AG08396 (cell line): ENCODE data around the gene CXCL14.

ENCODE experiments used
- DNase-seq: peaks from one replicate; pipeline ENCODE4 v3.0.0; 2012; ENCODE audit warnings: low spot score, mixed read lengths

The CXCL14 gene, protein sequence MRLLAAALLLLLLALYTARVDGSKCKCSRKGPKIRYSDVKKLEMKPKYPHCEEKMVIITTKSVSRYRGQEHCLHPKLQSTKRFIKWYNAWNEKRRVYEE

DNA sequence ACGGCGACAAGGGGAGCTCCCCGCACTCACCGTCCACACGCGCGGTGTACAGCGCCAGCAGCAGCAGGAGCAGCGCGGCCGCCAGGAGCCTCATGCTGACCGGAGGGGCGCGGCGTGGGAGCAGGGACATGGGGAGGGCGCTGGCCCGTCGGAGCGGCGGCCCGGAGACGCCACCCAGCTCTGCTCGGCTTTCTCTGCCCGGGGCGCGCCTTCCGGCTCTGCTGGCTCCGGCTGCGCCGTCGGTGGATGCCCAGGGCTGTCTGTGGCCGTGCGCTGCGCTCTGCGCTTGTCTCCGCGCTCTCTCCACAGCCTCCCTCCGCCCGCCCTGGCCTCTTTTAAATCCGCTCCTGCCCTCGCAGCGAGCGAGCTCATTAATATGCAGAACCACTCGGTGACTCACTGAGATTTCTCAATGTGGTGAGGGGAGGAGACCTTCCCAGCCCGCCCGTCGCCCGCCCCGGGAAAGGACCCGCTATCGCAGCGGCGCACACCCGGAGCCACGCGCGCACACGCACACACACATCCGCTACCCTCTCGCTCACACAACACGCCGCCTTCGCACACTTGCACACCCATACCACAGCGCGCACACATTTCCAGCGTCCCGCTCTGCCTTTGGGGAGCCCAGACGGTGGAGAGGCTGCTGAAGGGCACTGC is at the start of gene CXCL14:
CXCL14 (minus strand) TSS at position 307 of the 657 bp plus-strand sequence; CDS start at position 94, 213 bp downstream.
- DNase-seq = peak; percentile 75

DNA sequence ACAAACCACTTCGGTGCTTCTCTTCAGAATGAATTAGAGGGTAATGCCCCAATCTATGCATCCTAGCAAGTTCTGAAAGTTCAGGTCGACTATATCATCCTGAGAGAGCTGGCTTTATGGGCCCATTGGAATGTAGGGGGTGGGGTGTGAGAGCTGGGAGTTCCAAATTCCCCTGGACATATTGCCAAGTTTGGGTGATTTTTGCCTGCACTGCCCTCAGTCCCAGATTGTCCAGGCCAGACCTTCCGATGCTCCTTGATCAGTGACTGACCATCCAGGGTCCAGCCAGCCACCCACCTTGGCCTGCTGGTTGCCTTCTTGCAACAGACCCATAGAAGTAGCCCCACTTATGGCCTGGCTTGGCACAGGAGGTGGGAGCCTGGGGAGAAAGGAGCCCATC is 47.8 kb upstream of the CXCL14 start:
- DNase-seq = no peak

DNA sequence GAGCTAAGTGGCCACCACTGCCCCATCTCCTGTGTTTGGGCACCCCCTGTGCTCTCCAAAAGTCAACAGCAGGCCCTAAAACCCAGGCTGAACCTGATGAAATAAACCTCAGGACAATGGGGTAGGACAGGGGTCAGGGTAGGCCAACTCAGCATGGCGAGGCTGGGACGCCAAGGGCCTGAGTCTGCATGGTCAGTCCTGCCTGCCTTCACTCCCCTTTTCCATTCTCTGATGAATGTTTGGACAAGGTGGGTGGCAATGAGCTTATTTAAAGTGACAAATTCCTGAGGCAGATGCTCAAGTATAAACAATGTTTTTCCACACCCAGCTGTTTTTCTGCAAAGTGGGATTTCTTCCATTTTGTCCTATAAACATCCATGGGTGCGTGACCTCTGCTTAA is 47.2 kb upstream of the CXCL14 start:
- DNase-seq = no peak

DNA sequence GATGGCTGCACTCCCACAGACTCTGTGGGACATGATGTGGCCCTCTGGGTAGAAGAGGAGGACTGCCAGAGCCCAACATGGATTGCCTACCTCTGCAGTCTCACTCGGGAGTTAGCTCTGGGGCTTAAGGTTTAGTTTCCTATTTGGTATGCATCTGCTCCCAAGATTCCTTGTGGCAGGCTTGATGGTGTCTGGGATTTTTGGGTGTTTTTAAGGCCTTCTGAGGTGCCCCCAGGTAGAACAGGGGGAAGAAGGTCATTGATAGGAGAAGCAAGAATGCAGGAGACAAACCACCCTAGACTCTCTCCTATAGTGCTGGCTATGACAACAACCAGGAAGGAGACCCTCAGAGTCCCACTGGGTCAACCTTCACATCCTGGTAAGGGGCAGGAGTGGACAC is 46.7 kb upstream of the CXCL14 start:
- DNase-seq = no peak

DNA sequence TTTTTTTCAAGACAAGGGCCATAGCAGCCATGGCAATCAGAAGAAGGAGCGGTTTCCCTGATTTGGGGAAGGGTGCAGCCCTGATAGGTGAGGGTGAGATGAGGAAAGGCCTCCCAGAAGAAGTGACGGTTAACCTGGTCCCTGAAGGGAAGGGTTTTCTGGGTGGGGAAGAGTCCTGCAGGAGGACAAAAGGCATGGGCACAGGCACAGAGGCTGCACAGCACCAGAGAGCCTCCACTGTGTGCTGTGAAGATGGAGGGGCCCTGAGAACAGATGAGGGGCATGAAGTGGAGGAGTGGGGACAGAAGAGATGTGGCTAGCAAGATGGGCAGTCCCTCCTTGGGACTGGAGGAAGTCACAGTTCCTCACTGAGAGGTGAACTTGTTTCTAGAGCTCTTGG is 46.3 kb upstream of the CXCL14 start:
- DNase-seq = no peak

DNA sequence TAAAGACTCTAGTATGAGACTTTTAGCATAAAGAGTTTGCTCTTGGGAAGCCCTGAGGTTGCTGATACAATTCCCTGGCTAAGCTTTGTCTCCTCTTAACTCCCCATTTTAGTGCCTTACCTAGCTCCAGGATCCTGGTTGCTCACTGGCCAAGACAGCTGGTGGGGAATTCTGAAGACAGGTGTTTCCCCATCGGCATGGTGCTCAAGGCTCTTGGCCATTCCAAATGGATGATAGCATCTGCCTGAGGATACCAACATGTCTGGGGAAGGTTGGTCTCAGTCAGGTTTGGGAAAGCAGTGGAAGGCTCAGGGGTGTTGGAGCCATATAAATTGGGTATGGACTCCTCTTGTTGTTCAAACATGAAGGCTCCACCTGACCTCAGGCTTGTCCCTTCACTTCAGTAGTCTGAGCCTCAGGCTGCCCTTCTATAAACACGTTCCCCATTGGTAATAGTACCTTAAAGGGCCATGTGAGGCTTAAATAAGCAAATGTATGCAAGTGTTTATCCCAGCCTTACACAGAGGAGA is 44.5 kb upstream of the CXCL14 start:
- no peak for DNase-seq

DNA sequence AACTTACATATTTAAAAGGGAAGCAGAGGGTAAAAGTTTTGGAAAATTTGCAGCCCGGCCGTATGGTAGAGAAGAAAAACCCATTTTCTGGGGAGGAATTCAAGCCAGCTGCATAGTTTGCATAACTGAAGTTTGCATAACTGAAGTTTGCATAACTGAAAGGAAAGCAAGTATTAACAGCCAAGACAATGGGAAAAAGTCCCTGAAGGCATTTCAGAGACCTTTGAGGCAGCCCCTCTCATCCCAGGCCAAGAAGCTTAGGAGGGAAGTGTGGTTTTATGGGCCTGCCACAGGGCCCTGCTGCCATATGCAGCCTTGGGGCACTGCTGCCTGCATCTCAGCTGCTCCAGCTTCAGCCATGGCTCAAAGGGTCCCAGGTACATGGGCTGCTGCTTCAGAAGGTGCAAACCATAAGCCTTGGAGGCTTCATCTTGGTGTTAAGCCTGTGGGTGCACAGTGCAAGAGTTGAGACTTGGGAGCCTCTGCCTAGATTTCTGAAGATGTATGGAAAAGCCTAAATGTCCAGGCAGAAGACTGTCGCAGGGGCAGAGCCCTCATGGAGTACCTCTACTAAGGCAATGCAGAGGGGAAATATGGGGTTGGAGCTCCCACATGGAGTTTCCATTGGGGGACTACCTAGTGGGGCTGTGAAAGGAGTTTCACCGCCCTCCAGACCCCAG is 36.9 kb upstream of the CXCL14 start:
- no peak for DNase-seq

DNA sequence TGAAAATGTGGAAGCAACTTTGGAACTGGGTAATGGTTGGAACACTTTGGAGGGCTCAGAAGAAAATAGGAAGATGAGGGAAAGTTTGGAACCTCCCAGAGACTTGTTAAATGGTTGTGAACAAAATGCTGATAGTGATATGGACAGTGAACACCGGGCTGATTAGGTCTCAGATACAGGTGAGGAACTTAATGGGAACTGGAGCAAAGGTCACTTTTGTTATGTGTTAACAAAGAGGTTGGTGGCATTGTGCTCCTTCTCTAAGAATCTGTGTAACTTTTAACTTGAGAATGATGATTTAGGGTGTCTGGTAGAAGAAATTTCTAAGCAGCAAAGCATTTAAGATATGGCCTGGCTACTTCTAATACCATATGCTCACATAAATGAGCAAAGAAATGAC is 36.4 kb upstream of the CXCL14 start:
- no peak for DNase-seq

DNA sequence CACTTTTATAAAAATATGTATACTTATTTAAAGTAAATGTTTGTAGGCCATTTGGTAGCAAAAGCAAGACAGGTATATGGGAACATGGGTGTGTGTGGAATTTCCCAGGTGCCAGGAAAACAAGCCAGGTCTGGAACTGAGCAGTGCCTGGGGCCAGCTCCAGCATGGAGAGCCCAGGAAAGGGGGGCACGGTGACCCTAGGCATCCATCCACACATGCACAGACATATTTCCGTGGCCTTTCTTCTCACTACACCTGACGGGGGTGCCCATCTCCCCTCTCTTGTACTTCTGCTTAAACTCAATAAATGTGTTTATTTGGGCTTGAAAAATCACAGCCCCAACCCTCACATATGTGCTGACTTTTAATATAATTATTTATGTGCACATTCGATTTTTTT is 31.2 kb upstream of the CXCL14 start:
- DNase-seq = no peak

DNA sequence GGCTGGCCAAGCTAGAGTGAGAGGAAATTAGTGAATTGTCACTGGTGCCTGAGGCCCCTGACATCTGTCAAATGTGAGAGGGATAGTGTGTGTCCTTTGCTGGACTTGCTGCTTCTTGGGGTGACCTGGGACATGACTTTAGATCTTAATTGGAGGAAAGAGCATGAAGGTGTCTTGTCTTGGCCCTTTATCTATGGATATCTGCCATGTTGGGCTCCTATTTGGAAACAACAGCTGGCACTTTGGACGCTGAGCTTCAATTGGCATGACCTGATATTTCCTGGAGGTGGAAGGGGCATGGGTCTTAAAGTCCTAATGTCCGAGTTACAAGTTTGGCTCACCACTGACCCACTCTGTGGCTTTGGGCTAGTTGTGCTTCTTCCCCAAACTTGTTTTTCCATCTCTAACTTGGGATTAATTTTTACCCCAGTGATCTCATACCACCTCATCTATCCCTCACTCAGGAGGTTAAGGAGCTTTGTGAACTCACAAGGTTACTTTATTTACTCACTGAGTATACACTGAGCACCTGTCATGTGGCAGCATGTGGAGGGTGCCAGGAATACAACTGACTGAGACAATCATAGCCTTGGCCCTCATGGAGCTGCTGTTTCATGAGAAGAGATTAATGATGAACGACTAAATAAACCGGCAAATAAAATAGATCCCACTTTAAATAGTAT is 30.1 kb upstream of the CXCL14 start:
- DNase-seq = no peak

DNA sequence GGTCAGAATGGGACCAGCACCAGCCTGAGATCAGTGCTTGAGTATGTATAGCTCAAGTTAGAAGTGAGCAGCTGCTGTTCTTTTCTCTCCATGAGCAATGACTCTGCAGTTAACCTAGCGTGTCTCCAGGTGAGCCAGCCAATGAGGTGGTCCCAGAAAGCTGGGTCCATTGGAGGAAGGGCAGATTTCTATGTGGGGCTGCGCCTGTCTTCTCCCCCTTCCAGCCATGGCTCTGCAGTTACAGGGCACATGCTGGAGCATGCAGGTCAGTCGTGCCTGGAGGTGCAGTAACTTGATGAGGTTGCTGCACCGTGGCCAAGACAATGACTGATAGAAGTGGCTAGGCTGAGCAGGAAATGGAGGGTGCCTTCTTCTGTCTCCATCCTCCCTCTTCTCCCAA is 29.6 kb upstream of the CXCL14 start:
- DNase-seq = no peak

DNA sequence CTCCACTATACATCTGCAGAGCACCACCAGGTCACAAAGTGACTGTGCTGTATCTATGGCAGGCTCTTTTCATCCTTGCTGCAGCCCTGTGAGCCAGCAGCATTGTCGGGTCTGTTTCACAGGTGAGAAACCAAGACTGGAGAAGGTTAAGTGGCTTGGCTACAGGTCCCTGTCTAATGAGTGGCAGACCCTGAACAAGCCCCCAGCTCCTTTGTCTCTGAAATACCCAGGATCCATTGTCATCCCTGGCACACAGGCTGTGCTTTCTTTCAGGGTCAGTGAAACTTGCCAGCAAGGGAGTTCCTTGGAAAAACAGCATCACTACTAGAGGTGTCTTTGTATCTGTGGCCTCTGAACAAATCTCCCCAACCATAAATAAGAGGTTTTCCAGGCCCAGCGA is 27.6 kb upstream of the CXCL14 start:
- no peak for DNase-seq

DNA sequence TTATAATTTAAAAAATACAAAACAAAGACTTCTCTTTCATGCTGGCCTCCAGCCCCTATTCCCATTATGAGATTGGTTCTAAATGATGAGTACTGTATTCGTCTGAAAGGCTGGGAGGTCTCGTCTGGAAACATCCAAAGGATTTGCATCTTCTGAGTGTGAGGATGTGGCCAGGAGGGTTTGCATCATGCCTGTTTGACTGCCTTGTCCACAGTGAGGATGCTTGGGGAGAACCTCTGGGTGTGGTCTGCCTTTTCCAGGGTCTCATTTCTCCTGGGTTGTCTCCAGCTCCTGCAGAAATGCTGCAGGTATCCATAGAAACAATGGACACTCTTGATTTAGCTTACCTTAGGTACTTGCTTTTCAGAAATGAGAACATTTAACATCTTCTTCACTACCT is 26.4 kb upstream of the CXCL14 start:
- no peak for DNase-seq

DNA sequence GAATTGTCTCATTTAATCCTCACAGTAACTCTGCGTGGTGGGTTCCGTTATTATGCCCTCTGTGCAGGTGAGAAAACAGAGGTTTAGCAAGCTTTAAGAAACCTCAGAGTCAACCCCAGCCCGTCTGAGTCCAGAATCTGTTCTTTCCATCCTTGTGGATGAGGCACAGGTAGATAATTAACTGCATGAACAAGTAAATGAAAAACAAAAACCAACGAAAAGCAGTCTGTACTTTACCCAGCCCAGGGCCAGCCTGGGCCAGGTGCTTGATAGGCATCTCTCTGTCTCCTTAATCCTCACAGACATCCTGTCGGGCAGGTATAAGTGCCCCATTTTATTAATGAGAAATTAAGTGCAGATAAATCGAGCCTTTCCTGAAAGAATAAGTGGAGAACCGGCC is 25.3 kb upstream of the CXCL14 start:
- no peak for DNase-seq

DNA sequence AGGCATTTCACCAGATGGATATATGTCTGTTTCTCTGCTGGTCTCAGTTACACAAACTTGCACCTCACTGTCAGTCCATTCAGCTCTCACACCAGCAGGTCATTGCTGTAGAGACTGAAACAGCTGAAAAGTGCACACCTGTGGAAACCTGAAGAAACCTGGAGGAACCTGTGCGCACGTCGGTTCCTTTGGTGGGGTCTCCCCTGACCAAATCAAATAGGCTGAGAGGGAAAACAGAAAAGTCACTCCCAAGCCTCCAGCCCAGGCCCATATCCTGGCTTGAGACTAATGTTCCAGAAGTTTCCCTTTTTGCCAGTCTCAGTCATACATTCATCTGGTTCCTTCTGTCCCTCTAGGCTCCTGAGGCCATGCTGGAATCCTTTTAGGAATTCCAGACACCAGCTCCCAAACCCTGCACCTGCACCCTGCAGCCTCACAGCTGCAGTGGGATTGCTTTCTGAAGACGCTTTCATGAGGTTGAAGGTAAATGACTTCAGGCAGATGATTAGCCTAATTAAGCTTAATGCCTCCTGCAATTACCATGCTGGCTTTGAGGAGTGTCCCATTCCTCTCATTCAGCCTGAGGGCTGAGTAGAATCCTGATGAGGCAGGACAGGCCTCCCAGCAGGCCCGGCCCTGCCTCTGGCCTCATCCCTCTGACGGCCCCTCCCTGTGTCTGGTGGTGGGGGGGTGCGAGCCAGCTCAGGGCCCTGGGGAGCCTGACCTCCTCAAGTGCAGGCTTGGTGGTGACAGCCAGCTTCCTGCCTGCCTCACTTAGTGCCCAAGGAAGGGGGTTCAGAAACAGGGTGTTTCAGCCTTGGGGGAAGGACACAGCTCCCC is 24.3 kb upstream of the CXCL14 start:
- no peak for DNase-seq

DNA sequence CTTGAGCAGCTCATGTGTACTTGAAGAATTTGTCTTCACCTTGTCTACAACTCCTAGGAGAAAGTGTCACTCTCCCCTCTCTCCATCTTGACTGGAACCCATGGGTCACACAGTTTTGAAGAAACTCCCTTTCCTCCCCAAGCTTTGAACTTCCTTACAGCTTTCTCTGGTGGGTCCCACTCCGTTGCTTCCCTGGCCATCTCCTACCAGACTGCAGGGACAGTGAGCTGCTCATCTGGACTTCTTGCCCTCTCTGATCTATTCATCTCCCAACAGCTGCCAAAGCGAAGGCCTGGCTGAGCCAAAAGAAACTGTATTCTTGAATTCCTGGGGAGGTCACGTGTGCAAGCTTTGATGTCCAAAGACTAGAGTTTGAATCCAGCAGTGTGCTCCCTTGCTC is 22.7 kb upstream of the CXCL14 start:
- no peak for DNase-seq

DNA sequence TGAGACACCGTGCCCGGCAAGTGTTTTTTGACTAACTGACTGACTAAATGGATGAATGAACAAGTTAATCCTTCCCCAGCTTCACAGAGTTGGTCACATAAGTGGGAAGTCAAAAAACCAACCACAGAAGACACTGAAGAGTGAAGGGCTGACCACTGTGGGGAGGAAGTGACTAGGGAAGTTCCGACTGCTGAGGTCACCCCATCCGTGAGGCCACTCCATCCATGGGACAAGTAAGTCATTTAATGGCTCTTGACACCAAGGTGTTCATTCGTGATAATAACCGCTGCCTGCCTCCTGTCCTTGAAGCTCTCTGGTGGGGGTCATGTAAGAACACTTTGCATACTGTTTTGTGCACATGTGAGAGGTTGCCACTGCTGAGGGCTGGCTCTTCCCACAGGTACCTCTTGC is 22.2 kb upstream of the CXCL14 start:
- no peak for DNase-seq

DNA sequence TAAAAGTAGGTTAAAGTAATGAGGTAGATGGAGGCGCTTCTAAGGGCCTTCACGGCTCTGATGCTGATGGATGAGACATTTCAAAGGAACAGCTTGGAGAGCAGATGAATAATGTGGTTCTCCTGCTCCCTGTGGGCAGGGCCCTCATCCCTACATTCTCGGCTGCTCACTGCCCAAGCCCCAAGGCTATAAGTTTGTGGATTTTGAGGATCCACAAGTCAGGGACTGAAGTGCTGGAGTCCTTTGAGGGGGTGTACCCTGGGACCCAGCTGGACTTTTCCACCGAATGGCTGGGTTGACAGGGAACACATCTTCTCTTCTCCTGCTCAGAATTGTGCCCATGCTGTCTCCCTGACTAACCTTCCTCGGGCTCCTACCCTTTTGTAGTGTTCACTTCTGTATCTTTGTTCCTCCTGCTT is 21.4 kb upstream of the CXCL14 start:
- no peak for DNase-seq

DNA sequence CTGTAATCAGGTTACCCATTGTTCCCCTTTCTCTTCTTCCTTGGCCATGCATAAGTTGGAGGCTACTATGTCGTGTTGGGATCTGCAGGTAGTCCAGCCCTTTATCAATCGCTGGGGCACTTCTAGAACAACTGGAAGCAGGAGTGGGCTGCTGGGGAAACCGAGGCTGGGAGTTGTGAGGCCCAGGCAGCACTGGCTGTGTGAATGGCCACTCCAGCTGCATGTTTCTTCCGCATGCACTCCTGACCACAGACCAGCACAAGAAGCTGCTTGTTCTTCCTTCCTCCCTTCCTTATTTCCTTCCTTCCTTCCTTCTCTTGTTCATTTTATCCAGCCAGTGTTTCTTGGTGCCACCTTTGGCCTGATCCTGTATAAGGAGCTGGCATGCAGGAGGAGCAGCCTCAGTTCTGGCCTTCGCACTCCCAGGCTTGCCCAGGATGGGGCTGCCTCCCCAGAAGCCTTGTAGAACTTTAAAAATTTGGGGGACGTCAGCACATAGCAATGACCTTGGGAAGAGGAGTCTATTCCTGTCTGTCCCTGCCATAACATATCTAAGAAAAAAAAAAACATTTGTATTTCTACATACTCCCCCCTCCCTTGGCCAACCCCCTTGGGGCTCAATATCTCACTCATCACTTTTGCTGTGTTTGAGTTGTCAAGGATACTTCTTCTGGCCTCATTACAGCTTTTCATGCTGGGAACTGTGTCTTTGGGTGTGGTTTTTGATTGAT is 20.8 kb upstream of the CXCL14 start:
- DNase-seq = no peak

DNA sequence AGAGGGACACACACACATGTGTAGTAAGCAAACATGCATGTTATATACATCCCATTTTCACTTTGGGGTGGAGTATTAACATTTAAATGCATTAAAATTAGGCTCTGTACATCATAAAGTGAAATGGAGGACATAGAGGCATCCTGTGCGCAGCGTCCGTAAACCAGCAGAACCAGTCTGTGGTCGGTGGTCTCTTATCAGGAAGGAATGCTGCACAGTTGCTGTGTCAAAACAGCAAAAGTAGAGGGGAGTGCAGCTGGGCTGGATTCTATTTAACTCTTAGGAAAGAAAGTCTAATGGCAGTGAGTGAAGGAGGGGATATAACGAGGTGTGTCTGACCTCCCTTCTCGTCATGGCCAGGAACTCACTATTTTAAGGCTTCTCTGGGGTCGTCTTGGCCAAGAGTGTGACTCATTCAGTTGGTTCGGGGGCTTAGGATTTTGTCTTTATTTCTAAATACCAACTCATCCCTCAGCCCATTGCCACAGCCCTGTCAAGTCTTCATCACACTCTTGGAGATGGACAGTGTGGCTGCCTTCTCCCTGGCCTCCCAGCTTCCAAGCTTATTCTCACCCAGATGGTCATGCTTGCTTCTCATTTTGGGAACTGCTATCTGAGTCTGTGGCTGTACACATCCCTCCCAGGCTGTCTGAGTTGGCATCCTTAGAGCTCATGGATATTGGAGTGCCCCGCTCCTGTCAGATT is 20.1 kb upstream of the CXCL14 start:
- DNase-seq = no peak

DNA sequence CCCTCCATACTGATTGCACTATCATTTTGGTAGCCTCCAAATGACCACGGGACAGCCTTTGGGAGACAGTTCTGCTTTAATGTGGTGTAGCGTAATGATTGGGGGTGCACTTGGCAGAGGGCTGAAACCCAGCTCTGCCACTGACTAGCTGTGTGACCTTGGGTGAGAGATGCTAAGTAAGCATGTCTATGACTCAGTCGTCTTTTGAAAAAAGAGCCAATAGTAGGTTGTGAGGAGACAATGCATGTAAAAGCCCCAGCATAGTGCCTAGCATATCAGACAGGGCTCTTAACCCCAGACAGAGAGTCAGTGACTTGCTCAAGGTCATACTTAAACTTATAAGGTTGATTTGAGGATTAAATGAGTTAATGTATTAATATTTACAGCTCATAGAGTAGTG is 18.0 kb upstream of the CXCL14 start:
- no peak for DNase-seq
